GM12875 (cell line): Measurements from ENCODE around the gene RAD18.

Experiments used
- H3K4me3 ChIP-seq: one replicate; pipeline ENCODE4 v1.5.1; 2011; ENCODE audit warnings: low read depth, low read length, control low read depth
- CTCF ChIP-seq: IDR thresholded peaks from 2 replicates; pipeline ENCODE4 v1.5.1; 2011; ENCODE audit warnings: low read depth, mild to moderate bottlenecking, control low read depth, inconsistent platforms, low read length, moderate library complexity, borderline replicate concordance; ENCODE audit not compliant: insufficient read depth

The RAD18 gene

DNA sequence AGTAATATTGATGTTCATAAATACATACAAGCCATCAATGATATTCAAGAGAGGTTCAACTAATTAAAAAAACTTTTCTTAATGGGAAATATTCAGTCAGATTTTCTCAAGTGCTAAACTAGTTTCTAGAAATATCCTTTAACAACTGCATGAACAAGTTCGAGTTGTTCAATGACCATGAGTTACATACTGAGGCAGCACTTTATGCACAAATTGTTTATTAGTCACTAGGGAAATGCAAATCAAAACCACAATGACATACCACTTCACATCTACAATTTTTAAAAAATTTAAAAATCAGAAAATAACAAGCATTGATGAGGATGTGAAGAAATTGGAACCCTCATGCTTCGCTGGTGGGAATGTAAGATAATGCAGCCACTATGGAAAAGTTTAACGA lies 62.4 kb downstream of the RAD18 start:
- H3K4me3 ChIP-seq = no peak overlapping the region
- TF ChIP-seq CTCF = no peak

- TF ChIP-seq CTCF = no peak
- no peak overlapping the region for H3K4me3 ChIP-seq
Measured at GRCh38 chr3:8899876-8900460, 63.3 kb downstream of the RAD18 start.

GRCh38 chr3:8895829-8896228 lies 67.4 kb downstream of the RAD18 start:
- H3K4me3 ChIP-seq = no peak overlapping the region
- no peak for TF ChIP-seq CTCF

- H3K4me3 ChIP-seq = no peak overlapping the region
- TF ChIP-seq CTCF = no peak
Measured at GRCh38 chr3:8893001-8893400, 70.3 kb downstream of the RAD18 start.

DNA sequence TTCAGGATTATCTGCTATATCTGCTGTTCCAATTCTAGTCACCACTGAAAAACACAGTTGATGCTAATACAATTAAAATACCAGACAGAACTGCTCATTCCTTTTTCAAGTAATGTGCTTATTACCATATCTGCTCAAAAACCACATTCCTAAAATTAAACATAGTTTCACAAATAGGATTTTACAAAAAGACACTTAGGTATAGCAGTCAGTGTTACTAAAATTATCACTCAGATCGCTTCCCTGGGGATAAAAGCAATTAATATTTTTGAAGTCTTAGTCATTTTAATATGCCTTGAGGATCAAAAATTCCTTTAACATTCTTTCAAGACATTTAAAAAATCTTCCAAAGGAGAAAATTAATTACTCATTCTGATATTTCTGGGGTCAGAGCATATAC lies 71.5 kb downstream of the RAD18 start:
- no peak for TF ChIP-seq CTCF
- no peak overlapping the region for H3K4me3 ChIP-seq

GRCh38 chr3:8891303-8891702 lies 72.0 kb downstream of the RAD18 start:
- H3K4me3 ChIP-seq = no peak overlapping the region
- no peak for TF ChIP-seq CTCF

- H3K4me3 ChIP-seq = no peak overlapping the region
- no peak for TF ChIP-seq CTCF
Measured at GRCh38 chr3:8888301-8888915, 74.9 kb downstream of the RAD18 start.
